ENCODE measurements around the gene CRYBG3. TPM values are rescaled to one million over a fixed set of nuclear protein-coding genes. Genes with fewer than 3 reads are reported as not detected.

Gene CRYBG3
- total RNA-seq, 1 donor from 2014 or later, result 13.5 TPM

DNA sequence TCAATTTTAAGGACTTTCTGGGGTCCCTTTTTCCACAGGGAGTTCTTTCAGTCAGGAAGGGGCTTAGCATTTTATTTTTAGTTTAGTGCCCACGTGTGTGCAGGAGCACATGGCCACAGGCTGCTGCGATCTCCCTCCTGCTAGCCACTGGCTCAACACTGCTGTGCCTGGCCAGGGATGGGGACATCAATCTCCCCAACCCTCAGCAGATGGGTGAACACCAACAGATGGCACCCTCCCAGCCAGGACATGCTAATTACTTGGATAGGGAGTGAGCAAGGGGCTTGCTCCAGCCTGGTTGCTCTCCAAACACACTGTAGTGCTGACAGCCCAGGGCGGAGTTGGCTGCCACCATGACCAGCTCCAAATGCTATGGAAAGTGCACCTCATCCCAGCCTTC, 157.8 kb downstream of the CRYBG3 start:
- TF ChIP-seq, protein P1, sequence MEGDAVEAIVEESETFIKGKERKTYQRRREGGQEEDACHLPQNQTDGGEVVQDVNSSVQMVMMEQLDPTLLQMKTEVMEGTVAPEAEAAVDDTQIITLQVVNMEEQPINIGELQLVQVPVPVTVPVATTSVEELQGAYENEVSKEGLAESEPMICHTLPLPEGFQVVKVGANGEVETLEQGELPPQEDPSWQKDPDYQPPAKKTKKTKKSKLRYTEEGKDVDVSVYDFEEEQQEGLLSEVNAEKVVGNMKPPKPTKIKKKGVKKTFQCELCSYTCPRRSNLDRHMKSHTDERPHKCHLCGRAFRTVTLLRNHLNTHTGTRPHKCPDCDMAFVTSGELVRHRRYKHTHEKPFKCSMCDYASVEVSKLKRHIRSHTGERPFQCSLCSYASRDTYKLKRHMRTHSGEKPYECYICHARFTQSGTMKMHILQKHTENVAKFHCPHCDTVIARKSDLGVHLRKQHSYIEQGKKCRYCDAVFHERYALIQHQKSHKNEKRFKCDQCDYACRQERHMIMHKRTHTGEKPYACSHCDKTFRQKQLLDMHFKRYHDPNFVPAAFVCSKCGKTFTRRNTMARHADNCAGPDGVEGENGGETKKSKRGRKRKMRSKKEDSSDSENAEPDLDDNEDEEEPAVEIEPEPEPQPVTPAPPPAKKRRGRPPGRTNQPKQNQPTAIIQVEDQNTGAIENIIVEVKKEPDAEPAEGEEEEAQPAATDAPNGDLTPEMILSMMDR (conservative IDR thresholded peaks at IDR 0.05), result no peak
- Mint-ChIP-seq H3K27ac (no peak overlapping the region), H3K4me3 (no peak overlapping the region), H3K27me3 (peaks cover 4% of the 10 kb centered on the region), H3K4me1 (ENCODE audit: unreplicated experiment) (no peaks in the 10 kb centered on the region), H3K9me3 (no peaks in the 10 kb centered on the region), H3K36me3 (no peaks in the 10 kb centered on the region)
- DNase-seq (ENCODE audit: extremely low spot score, unreplicated experiment), result no peak

DNA sequence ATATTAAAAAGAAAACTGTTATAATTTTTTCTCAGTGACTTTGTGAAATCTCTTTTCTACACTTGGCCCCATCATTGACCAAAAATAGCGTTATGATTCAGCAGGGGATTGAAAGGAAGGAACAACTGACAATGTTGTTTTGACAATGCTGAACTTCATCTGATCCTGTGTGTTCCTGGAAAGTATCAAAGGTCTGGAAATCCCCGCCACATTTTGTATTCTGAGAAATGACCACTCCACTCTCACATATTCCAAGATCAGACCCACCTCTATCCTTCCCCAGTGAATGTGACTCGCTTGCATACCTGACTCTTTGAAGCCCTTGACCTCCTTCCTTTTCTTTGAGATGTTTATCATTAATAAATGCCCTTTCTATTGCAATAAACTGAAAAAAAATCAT, 160.1 kb downstream of the CRYBG3 start:
- DNase-seq (ENCODE audit: extremely low spot score, unreplicated experiment), result no peak
- no peaks in the 10 kb centered on the region for H3K4me1 Mint-ChIP-seq (ENCODE audit: unreplicated experiment)
- H3K36me3 Mint-ChIP-seq, result no peaks in the 10 kb centered on the region
- TF ChIP-seq, protein P1 (conservative IDR thresholded peaks at IDR 0.05), result no peak
- H3K4me3 Mint-ChIP-seq, result no peak overlapping the region
- H3K9me3 Mint-ChIP-seq, result no peaks in the 10 kb centered on the region
- no peaks in the 10 kb centered on the region for H3K27me3 Mint-ChIP-seq
- H3K27ac Mint-ChIP-seq, result no peak overlapping the region

DNA sequence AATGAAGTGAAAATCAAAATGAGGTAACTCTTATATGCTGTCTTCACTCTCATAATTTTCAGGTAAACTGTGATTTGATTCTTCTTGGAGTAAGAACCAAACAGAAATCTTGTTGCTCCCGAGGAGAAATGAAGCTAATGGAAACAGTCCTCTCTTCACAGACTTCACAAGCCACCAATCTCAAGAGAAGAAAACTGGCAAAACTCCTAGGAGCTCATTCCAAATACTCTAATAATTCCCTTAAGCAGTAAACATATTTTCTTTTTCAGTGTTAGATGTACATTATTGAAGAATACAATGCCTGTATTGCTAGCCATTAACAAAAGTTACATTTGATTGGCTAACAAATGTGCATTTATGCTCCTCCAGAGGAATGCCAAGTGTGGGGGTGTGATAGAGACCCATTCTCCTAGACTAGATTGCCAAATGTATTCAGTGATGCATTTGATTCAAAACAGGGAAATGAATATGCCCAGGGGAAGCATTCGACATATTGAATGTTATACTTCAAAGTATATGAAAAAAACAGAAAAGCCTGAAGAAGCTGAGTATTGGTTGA, 162.2 kb downstream of the CRYBG3 start:
- TF ChIP-seq, protein P1 (conservative IDR thresholded peaks at IDR 0.05), result no peak
- Mint-ChIP-seq H3K27me3 (no peaks in the 10 kb centered on the region), H3K27ac (no peak overlapping the region), H3K4me1 (ENCODE audit: unreplicated experiment) (no peaks in the 10 kb centered on the region), H3K9me3 (no peaks in the 10 kb centered on the region), H3K36me3 (no peaks in the 10 kb centered on the region), H3K4me3 (no peak overlapping the region)
- DNase-seq (ENCODE audit: extremely low spot score, unreplicated experiment), result no peak

DNA sequence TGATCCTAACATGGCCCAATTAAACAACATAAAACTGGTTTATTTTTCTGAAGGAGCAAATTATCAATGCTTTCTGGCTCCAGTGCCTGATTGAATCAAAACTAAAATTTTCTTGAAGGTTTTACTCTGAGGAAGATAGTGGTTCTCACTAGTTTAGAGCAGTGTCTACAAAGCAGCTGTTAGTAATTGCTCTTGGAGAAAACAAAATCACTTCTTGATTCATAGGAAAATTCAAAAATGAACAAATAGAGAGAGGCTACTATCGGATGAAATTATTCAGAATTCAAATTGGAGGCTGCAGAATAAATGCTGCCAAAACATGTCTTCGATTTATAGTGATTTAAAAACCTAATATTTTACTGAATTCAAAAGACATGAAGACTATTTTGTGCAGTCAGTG, 165.5 kb downstream of the CRYBG3 start:
- Mint-ChIP-seq H3K27me3 (no peaks in the 10 kb centered on the region), H3K36me3 (no peaks in the 10 kb centered on the region), H3K4me1 (ENCODE audit: unreplicated experiment) (no peaks in the 10 kb centered on the region), H3K27ac (no peak overlapping the region), H3K4me3 (no peak overlapping the region), H3K9me3 (no peaks in the 10 kb centered on the region)
- DNase-seq (ENCODE audit: extremely low spot score, unreplicated experiment), result no peak
- TF ChIP-seq, protein P1 (conservative IDR thresholded peaks at IDR 0.05), result no peak

DNA sequence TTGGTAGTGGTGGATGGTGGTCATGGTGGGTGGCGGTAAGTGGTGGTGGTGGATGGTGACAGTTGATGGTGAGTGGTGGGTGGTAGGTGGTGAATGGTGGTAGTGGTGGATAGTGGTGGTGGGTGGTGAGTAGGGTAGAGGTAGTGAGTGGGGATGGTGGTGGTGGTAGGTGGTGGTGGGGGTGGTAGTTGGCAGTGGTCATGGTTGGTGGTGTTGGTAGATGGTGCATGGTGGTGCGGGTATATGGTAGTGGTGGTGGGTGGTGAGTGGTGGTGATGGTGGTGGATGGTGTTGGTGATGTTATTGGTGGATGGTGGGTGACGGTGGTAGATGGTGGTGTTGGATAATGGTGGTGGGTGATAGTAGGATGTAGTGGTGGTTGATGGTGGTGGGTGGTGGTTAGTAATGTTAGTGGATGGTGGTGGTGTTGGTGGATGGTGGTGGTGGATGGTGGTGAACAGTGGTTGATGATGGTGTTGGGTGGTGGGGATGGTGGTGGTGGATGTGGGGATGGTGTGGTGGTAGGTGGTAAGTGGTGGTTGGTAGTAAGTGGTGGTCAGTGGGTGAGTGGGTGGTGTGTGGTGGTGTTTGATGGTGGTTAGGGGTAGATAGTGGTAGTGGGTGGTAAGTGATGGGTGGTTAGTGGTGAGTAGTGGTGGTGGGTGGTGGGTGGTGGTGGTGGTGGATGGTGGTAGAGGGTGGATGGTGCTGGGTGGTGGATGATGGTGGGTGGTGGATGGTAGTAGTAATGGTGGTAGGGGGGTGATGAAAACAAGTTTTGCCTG, 167.2 kb downstream of the CRYBG3 start:
- Mint-ChIP-seq H3K4me3 (no peak overlapping the region), H3K27me3 (no peaks in the 10 kb centered on the region), H3K4me1 (ENCODE audit: unreplicated experiment) (no peaks in the 10 kb centered on the region), H3K27ac (no peak overlapping the region), H3K9me3 (no peaks in the 10 kb centered on the region), H3K36me3 (no peaks in the 10 kb centered on the region)
- TF ChIP-seq, protein P1 (conservative IDR thresholded peaks at IDR 0.05), result no peak
- no peak for DNase-seq (ENCODE audit: extremely low spot score, unreplicated experiment)
